Astrocyte (in vitro differentiated cells and primary cell): ENCODE measurements around the gene WDR81. TPM values are rescaled to one million over a fixed set of nuclear protein-coding genes. Genes with fewer than 3 reads are reported as not detected.
"Not testable (repeated sequence)": the region's sequence is repeated elsewhere in the genome, so short reads cannot be mapped to it uniquely, and the experiment has no call there.

Experiments used
- DNase-seq: peaks from one replicate; pipeline ENCODE4 v3.0.0-alpha.2; 2010; ENCODE audit warnings: low read depth
- FAIRE-seq: peaks from 2 replicates; lab custom pipeline; 2011; peaks lifted over from hg19 to GRCh38; lab: Jason Lieb, UNC
- H2AFZ ChIP-seq: 2 replicates; pipeline ENCODE4 v1.6.0; 2012; ENCODE audit warnings: low read depth, low read length, inconsistent platforms
- H3K27ac ChIP-seq: 2 replicates; pipeline ENCODE4 v1.5.1; 2011; ENCODE audit warnings: low read depth, low read length, inconsistent platforms
- H3K27me3 ChIP-seq: 2 replicates; pipeline ENCODE4 v1.6.0; 2011; ENCODE audit warnings: low read length, inconsistent platforms; ENCODE audit not compliant: insufficient read depth
- H3K36me3 ChIP-seq: 2 replicates; pipeline ENCODE4 v1.5.1; 2011; ENCODE audit warnings: low read length, inconsistent platforms; ENCODE audit not compliant: insufficient read depth
- H3K4me1 ChIP-seq: 2 replicates; pipeline ENCODE4 v1.5.1; 2011; ENCODE audit warnings: low read length, inconsistent platforms; ENCODE audit not compliant: insufficient read depth
- H3K4me2 ChIP-seq: 2 replicates; pipeline ENCODE4 v1.6.0; 2012; ENCODE audit warnings: low read length, inconsistent platforms
- H3K4me3 ChIP-seq: 2 replicates; pipeline ENCODE4 v1.5.1; 2011; ENCODE audit warnings: low read depth, mild to moderate bottlenecking, low read length, inconsistent platforms; ENCODE audit not compliant: insufficient read depth
- H3K79me2 ChIP-seq: 2 replicates; pipeline ENCODE4 v1.6.0; 2012; ENCODE audit warnings: mild to moderate bottlenecking, low read length, inconsistent platforms; ENCODE audit not compliant: insufficient read depth
- H3K9ac ChIP-seq: 2 replicates; pipeline ENCODE4 v1.6.0; 2012; ENCODE audit warnings: mild to moderate bottlenecking, low read length, inconsistent platforms
- H3K9me3 ChIP-seq: 2 replicates; pipeline ENCODE4 v1.5.1; 2012; ENCODE audit warnings: low read depth, mild to moderate bottlenecking, low read length, inconsistent platforms; ENCODE audit not compliant: insufficient read depth
- H4K20me1 ChIP-seq: 2 replicates; pipeline ENCODE4 v1.6.0; 2012; ENCODE audit warnings: low read length, inconsistent platforms; ENCODE audit not compliant: insufficient read depth
- H3K27ac Mint-ChIP-seq: one replicate; pipeline ENCODE4 v1.8.0; 2021; ENCODE audit warnings: mild to moderate bottlenecking, mixed read lengths; ENCODE audit not compliant: unreplicated experiment
- H3K27me3 Mint-ChIP-seq: one replicate; pipeline ENCODE4 v1.8.0; 2021; ENCODE audit warnings: low read depth, mixed read lengths; ENCODE audit not compliant: unreplicated experiment
- H3K36me3 Mint-ChIP-seq: one replicate; pipeline ENCODE4 v1.8.0; 2021; ENCODE audit warnings: low read depth, mixed read lengths; ENCODE audit not compliant: unreplicated experiment
- H3K4me1 Mint-ChIP-seq: one replicate; pipeline ENCODE4 v1.8.0; 2021; ENCODE audit warnings: low read depth, mixed read lengths; ENCODE audit not compliant: unreplicated experiment
- H3K4me3 Mint-ChIP-seq: one replicate; pipeline ENCODE4 v1.8.0; 2021; ENCODE audit warnings: mild to moderate bottlenecking, moderate library complexity, mixed read lengths; ENCODE audit not compliant: unreplicated experiment
- H3K9me3 Mint-ChIP-seq: one replicate; pipeline ENCODE4 v1.8.0; 2021; ENCODE audit warnings: mild to moderate bottlenecking, mixed read lengths; ENCODE audit not compliant: unreplicated experiment
- EZH2 ChIP-seq: IDR thresholded peaks from 2 replicates; pipeline ENCODE4 v1.6.1; 2012; ENCODE audit warnings: mild to moderate bottlenecking, low read length, inconsistent platforms; ENCODE audit not compliant: insufficient read depth
- total RNA-seq: library from RNA; stranded (reverse); gene quantifications from 2 replicates; pipeline ENCODE4 v1.2.1, GENCODE V29; 2021
- TF ChIP-seq, protein P1 (sequence below): IDR thresholded peaks from 2 replicates; pipeline ENCODE4 v1.5.1; 2011; ENCODE audit warnings: low read depth, mild to moderate bottlenecking, inconsistent platforms, low read length, moderate library complexity; ENCODE audit not compliant: insufficient read depth

Gene WDR81
- total RNA-seq, 1 donor from 2014 or later = 12.3 TPM

DNA sequence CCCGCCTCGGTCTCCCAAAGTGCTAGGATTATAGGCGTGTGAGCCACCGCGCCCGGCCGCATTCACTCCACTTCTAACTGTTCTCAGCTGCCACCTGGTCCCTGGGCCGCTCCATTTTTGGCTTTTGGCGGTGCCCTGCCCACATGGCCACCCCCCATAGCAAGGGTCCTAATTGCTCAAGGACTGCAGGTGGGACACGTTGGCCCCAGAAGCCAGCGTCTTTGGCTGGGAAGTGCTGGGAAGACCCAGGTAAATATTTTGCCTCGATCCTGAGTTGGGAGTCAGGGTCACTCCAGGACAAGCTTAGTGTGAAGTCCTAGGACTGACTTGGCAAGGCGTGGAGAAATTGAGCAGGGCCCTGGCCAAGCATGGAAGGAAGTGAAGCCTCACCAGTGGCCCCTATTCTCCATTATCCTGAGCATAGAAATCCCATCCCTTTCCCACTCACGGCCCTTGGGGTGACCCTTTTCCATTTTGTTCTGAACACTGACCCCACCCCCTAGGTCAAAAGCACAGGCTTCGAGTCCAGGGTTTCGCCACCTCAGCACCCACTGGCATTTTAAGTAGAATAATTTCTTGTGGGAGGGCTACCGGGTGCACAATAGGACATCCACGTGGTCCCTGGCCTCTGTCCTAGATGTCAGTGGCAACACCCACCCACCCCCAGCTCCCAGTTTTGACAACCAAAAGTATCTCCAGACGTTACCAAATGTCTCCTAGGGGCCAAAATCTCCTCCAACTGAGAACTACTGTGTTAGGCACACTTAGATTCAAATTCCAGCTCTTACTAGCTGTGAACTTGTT, 5.9 kb upstream of the WDR81 start:
- peaks cover 23% of the 10 kb centered on the region for H3K79me2 ChIP-seq
- no peak overlapping the region for H2AFZ ChIP-seq
- DNase-seq = no peak
- H3K9me3 ChIP-seq = no peaks in the 10 kb centered on the region
- no peak for TF ChIP-seq EZH2
- TF ChIP-seq, protein P1, sequence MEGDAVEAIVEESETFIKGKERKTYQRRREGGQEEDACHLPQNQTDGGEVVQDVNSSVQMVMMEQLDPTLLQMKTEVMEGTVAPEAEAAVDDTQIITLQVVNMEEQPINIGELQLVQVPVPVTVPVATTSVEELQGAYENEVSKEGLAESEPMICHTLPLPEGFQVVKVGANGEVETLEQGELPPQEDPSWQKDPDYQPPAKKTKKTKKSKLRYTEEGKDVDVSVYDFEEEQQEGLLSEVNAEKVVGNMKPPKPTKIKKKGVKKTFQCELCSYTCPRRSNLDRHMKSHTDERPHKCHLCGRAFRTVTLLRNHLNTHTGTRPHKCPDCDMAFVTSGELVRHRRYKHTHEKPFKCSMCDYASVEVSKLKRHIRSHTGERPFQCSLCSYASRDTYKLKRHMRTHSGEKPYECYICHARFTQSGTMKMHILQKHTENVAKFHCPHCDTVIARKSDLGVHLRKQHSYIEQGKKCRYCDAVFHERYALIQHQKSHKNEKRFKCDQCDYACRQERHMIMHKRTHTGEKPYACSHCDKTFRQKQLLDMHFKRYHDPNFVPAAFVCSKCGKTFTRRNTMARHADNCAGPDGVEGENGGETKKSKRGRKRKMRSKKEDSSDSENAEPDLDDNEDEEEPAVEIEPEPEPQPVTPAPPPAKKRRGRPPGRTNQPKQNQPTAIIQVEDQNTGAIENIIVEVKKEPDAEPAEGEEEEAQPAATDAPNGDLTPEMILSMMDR = no peak
- peaks cover 13% of the 10 kb centered on the region for H3K4me1 ChIP-seq
- no peaks in the 10 kb centered on the region for H3K9me3 Mint-ChIP-seq
- no peaks in the 10 kb centered on the region for H3K27me3 ChIP-seq
- H3K4me3 ChIP-seq = no peak overlapping the region
- peaks cover 14% of the 10 kb centered on the region for H4K20me1 ChIP-seq
- H3K27me3 Mint-ChIP-seq = no peaks in the 10 kb centered on the region
- no peak overlapping the region for H3K4me2 ChIP-seq
- peak overlapping the region; percentile 67 for H3K4me3 Mint-ChIP-seq
- peak overlapping the region; percentile 35 for H3K27ac ChIP-seq
- peaks cover 7% of the 10 kb centered on the region for H3K36me3 ChIP-seq
- peaks cover 10% of the 10 kb centered on the region for H3K36me3 Mint-ChIP-seq
- peaks cover 6% of the 10 kb centered on the region for H3K4me1 Mint-ChIP-seq
- H3K27ac Mint-ChIP-seq = peak overlapping the region; percentile 99
- FAIRE-seq = no peak
- H3K9ac ChIP-seq = no peak overlapping the region

DNA sequence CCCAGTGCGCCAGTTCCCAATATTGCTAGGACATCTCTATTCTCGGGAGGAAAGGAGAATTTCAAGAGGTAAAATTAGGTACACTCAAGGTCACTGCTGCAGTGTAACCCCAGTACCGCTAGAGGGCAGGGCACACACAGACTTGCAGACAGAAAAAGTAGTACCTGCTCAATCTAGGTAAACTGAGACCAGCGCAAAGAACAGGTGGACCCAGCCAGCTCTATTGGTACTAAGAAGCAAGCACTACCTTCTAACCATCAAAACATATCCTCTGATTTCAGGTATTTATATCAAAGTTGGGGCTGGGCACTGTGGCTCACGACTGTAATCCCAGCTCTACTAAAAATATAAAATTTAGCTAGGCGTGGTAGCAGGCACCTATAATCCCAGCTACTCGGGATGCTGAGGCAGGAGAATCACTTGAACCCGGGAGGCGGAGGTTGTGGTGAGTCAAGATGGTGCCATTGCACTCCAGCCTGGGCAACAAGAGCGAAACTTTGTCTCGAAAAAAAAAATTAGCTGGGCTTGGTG, 3.6 kb upstream of the WDR81 start:
- Histone ChIP-seq H3K27me3 (no peaks in the 10 kb centered on the region), H3K79me2 (peaks cover 12% of the 10 kb centered on the region), H3K4me2 (peak overlapping the region; percentile 21), H4K20me1 (no peaks in the 10 kb centered on the region), H3K9me3 (no peaks in the 10 kb centered on the region), H2AFZ (no peak overlapping the region), H3K36me3 (no peaks in the 10 kb centered on the region), H3K4me1 (peaks cover 20% of the 10 kb centered on the region), H3K27ac (no peak overlapping the region), H3K9ac (no peak overlapping the region), H3K4me3 (no peak overlapping the region)
- H3K27ac Mint-ChIP-seq = no peak overlapping the region
- peaks cover 5% of the 10 kb centered on the region for H3K36me3 Mint-ChIP-seq
- no peak for FAIRE-seq
- H3K9me3 Mint-ChIP-seq = no peaks in the 10 kb centered on the region
- no peak for DNase-seq
- H3K4me3 Mint-ChIP-seq = no peak overlapping the region
- TF ChIP-seq, protein P1 = peak; percentile 99
- no peak for TF ChIP-seq EZH2
- H3K4me1 Mint-ChIP-seq = peaks cover 4% of the 10 kb centered on the region
- H3K27me3 Mint-ChIP-seq = no peaks in the 10 kb centered on the region

DNA sequence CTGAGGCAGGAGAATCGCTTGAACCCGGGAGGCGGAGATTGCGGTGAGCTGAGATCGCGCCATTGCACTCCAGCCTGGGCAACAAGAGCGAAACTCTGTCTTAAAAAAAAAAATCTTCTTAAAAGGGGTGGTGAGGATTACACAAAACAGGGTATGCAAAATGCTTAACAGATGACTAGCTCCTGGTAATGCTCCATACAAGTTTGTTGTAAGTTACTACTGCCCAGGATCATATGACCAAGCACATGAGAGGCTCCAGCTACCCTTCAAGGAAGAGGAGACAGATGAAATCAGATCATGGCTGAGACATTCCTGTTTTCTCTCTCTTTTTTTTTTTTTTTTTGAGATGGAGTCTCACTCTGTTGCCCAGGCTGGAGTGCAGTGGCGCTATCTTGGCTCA, 2.5 kb upstream of the WDR81 start:
- not testable (repeated sequence) for H3K9me3 Mint-ChIP-seq, H3K4me1 Mint-ChIP-seq, H3K36me3 ChIP-seq, H3K4me3 ChIP-seq, H3K27me3 ChIP-seq, H4K20me1 ChIP-seq, H3K9me3 ChIP-seq, H3K9ac ChIP-seq, H3K27me3 Mint-ChIP-seq, H3K27ac ChIP-seq, H3K4me2 ChIP-seq, H3K36me3 Mint-ChIP-seq, FAIRE-seq, H2AFZ ChIP-seq
- DNase-seq = peak; percentile 52
- H3K79me2 ChIP-seq = peaks cover 22% of the 10 kb centered on the region
- peak overlapping the region; percentile 89 for H3K27ac Mint-ChIP-seq
- H3K4me1 ChIP-seq = peaks cover 20% of the 10 kb centered on the region
- peak overlapping the region; percentile 60 for H3K4me3 Mint-ChIP-seq
